HG02678 (cell line): Measurements from ENCODE around the gene LRP2.
A peak's percentile ranks its signal among the peaks of the same experiment; 100 is the strongest.

ENCODE experiments used
- ATAC-seq: cut with Tn5 transposase; IDR thresholded peaks from one replicate; pipeline ENCODE4 v1.9.1; 2021; ENCODE audit warnings: mild to moderate bottlenecking, moderate library complexity; ENCODE audit not compliant: unreplicated experiment

Gene LRP2

GRCh38 chr2:169094676-169095075, 267.7 kb downstream of the LRP2 start:
- ATAC-seq: no peak

GRCh38 chr2:169093535-169093934, 268.8 kb downstream of the LRP2 start:
- ATAC-seq: no peak

- ATAC-seq: no peak
Measured at GRCh38 chr2:169091761-169092519, 270.4 kb downstream of the LRP2 start.

DNA sequence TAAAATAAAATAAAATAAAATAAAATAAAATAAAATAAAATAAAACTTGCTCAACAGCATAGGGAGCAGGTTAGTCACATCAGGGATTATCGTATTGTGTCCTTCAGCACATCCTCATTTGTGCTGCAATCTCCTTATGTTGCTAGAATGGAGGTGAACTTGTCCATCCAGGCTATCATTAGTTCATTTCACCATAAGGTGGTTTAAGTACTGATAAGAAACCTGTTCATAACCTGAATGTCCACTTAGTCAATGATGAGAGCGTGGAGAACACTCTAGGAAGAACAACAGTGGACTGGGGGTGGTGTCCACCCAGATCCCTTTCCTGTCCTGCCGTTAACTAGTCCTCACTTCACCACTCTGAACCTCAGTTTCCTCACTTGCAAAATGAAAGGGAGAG, 271.1 kb downstream of the LRP2 start:
- no peak for ATAC-seq

- no peak for ATAC-seq
Measured at GRCh38 chr2:169090133-169090820, 272.1 kb downstream of the LRP2 start.

DNA sequence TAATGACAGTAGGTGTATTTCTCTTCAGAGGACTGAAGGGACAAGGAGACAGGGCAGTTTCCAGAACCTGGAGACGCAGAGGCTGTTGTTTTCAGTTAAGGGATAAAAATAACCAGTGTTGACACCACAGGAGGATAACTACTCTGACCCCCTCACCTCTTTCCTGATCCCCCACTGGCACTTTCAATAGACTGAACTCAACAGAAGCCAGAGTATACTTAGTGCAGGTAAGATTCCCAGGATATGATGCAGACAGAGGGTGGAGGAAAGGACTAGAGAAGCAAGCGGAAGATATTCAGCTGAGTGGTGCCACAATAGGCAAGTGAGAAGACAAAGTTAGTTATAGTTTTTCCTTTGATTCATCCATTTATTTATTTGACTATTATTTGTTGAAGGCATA, 273.2 kb downstream of the LRP2 start:
- ATAC-seq: no peak

DNA sequence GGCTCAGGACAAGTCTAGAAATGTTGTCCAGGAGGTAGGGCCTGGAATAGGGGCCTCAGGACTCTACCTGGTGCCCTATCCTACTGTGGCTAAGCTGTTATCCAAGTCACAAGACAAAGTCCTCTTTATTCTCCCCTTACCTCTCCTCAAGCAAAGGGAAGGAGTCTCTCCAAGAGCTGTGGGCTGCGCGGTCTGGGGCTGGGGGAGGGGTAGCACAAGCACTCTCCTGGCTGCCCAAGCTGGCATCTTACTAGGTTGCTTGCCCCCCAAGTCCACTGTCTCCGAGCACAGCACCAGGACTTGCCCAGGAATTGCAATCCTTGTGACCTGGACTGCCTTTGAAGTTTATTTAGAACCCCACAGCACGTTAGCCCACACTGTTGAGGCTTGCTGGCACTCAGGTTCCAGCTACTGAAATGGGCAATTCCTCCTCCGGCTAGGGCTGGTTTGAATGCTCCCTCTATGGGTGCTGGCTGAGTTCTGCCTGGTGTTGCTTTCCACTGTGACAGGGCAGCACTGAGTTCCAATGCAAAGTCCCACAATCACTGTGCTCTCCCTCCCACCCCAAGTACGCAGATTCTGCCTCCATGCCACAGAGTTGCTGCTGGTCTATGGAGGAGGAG, 274.5 kb downstream of the LRP2 start:
- no peak for ATAC-seq

GRCh38 chr2:169086893-169087467, 275.4 kb downstream of the LRP2 start:
- no peak for ATAC-seq

DNA sequence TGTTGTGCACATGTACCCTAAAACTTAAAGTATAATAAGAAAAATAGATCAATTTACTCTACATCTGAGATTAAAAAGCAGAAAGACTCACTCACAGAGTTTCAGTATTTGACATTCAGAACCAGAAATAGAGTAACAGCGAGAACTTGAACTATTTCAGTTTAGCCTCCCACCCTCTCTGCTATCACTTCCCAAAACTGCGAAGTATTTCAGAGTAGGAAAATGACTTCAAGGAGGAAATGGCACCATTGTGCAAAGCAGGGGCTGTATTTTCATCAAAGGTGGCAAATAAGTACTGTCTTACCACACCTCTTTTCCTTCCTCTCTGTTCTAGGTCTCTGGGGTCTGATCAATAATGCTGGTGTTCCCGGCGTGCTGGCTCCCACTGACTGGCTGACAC, 279.3 kb downstream of the LRP2 start:
- no peak for ATAC-seq

DNA sequence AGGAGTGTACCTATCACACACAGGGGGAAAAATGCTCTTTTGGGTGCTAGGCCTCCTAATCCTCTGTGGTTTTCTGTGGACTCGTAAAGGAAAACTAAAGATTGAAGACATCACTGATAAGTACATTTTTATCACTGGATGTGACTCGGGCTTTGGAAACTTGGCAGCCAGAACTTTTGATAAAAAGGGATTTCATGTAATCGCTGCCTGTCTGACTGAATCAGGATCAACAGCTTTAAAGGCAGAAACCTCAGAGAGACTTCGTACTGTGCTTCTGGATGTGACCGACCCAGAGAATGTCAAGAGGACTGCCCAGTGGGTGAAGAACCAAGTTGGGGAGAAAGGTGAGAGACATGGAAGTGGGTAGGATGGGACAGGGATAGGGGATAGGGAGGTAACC, 280.8 kb downstream of the LRP2 start:
- no peak for ATAC-seq

GRCh38 chr2:169080250-169081069, 281.9 kb downstream of the LRP2 start:
- ATAC-seq: peak; percentile 73

DNA sequence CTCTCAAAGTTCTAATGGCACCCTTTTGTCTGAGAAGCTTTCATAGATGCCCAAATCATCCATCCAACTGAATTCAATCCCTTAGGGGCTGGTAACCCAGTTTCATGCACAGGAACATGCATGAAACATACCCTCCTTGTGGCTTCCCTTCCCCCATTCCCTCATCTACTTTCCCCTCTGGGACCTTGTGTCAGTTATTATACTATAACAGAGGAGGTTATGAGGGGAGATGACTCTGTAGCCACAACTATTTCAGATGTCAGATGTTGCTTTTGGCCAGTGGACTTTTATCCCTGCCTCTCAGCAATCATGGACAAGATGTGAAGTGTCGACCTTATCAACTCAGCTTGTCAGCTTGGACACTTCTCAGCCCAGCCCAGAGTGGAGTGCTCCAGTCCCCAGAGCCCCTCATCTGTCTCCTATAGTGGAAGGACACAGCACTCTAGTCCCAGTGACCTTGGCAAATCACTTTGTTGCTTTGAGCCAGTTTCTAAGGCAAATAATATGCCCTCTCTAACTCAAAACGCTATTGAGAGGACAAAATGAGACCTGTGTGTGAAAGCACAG, 284.6 kb downstream of the LRP2 start:
- no peak for ATAC-seq
